IMR-90 (cell line): Measurements from ENCODE around the gene KLHL20.

ENCODE experiments used
- FOS ChIP-seq: fragments of 150-350 bp; IDR thresholded peaks from 2 replicates; pipeline ENCODE4 v1.6.1; 2016; ENCODE audit warnings: low read depth, low read length
- RCOR1 ChIP-seq: IDR thresholded peaks from 2 replicates; pipeline ENCODE4 v1.6.1; 2012; ENCODE audit warnings: mild to moderate bottlenecking, low read length, improper control_type of control experiment; ENCODE audit not compliant: insufficient replicate concordance

DNA sequence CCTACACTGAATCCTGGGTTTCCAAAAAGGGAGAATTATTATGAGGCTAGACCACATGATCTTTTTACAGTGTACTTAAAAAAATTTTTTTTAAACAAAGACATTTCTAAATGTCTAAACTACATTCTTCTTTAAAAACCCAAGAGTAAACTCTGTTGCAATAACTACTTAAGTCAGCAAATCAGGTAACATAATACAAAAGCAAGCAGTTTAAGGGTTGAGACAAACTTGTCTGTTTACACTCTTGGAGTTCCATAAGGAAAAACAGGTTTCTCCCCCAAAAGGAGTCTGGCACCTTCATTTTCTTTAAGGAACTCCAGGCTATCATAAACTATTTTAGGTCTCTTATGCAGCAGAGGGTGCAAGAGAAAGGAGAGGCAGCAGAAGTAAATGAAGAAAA lies 32.6 kb upstream of the KLHL20 start:
- TF ChIP-seq FOS, result no peak
- TF ChIP-seq RCOR1, result no peak
